GM18517 (cell line): Measurements from ENCODE around the gene ABCA2.

Source experiments
- ATAC-seq: cut with Tn5 transposase; IDR thresholded peaks from one replicate; pipeline ENCODE4 v1.9.1; 2021; ENCODE audit warnings: mild to moderate bottlenecking, moderate library complexity; ENCODE audit not compliant: unreplicated experiment

The ABCA2 gene

DNA sequence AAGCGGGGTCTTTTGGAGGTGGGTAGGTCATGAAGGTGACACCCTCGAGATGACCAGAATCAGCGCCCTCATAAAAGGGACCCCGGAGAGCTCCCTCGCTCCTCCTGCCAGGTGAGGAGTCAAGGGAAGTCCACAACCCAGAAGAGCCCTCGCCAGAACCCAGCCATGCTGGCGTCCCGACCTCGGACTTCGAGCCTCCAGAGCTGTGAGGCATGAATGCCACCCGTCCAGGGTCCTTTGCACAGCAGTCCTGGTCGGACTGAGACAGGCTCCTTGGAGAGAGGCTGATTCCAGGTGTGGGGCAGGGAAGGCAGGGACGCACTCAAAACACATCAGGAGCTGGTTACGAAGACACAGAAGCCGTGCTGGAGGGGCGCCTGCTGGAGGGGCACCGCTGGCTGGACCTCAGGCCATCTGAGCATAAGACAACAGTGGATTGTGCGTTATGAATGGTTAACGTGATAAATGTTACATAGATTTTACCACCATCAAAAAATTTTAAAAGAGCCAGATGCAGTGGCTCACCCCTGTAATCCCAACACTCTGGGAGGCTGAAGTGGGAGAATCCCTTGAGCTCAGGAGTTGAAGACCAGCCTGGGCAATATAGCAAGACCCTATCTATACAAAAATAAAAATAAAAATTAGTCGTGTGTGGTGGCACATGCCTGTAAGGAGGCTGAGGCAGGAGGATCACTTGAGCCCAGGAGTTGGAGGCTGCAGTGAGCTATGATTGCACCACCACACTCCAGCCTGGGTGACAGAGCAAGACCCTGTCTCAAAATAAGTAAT lies 26.0 kb downstream of the ABCA2 start:
- no peak for ATAC-seq

GRCh38 chr9:137000177-137000930 lies 27.7 kb downstream of the ABCA2 start:
- peak; percentile 89 for ATAC-seq

DNA sequence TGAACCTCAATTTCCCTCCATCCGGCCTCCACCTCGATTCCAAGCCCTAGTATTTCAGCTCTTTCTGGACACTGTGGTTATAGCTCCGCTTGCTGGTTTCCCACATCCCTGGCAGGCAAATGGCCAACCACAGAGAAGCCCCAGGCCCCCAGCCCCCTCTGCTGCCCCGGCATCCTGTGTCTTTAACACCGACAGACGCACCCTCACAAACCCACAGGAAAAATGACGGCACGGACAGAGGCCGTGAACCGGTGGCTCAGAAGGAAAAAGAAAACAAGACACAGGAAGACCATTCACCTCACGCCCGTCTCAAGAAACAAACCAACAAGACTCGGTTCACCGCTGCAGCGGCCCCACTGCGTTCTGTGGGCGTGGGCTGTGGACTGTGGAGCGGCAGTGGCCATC lies 30.2 kb downstream of the ABCA2 start:
- no peak for ATAC-seq

DNA sequence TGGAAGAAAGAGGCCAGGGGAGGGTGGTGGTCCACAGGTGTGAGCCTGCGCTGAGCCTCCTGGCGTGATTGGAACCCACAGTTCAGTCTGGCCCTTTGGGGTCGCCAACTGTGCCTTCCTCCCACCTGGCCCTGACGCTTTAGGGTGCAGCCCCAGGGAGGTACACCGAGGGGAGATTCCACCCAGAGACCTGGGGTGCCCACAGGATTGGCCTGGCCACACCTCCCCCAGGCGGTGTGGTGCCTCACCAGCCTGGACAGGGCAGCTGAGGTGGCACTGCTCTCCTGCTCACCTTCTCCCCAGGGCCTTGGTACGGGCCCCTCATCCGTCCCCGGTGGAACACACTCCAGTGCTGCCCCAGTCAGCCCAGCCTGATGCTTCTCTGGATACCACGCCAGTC lies 30.7 kb downstream of the ABCA2 start:
- no peak for ATAC-seq

- ATAC-seq: no peak
These were observed 31.4 kb downstream of the ABCA2 start, which contains the start of gene CLIC3 for GRCh38 chr9:136996361-136997292. TSS of gene CLIC3 (minus strand) at chr9:136996568. CDS start at chr9:136996543, 25 bp downstream.

GRCh38 chr9:136995772-136996311 lies 32.2 kb downstream of the ABCA2 start:
- ATAC-seq: no peak

DNA sequence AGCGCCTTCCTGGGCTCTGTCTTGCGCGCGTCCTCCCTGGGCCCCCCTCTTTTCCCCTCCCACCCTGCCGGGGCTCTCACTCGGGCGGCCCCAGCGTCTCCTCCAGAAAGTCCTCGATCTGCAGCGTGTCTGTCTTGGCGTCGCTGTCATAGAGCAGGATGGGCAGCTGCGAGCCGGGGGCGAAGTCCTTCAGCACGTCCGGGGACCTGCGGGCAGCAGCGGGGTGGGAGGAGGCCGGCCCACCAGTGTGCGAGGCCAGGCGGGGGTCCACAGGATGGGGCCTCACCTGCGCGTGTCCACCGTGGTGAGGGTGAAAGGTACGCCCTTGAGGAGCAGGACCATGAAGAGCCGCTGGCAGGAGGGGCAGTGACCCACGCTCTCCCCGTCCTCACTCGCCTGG lies 32.7 kb downstream of the ABCA2 start:
- no peak for ATAC-seq

DNA sequence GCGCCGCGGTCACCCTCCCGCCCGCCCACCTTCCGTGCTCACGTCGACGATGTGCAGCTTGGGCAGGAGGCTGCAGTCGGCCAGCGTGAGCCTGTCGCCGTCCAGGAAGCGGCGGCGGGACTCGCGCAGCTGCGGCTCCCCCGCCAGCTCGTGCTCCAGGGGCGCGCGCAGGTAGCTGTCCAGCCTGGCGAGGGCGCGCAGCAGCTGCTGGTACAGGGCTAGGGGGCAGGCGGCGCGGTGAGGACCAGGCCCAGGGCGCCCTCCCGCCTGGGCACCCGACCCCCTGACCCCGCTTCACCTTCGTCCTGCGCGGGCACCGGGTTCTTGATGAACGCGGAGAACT lies 33.2 kb downstream of the ABCA2 start:
- ATAC-seq: no peak

DNA sequence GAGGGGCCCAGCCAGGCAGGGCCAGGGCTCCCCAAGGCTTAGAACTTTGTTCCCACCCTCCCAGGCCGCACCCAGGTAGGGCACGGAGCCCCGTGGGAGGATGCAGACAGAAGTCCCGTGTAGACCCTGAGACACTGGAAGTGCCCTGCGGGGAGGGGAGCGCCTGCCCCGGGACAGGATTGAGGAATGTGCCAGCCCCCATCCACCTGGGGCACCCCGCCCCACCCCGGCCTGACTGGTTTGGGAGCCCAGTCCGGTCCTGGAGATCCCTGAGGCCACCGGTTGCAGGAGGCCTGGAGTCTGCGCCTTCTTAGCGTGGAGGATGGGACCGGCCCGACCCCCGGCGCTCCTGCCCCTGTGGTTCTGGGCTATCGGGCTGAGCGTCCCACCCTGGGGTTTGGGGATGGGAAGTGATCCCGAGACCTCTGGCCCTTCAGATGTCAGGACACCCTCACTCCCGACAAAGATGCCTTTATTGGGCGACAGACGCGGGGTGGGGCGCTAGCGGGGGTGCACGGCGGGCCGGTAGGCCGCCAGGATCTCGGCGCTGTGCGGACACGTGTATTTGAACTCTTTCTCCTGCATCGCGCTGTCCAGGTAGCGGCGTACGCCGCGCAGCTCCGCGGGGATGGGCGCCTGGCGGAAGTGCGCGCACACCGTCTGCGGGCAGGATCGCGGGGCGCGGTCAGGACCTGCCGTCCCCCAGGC lies 33.7 kb downstream of the ABCA2 start:
- ATAC-seq: no peak

GRCh38 chr9:136992819-136993369 lies 35.1 kb downstream of the ABCA2 start:
- ATAC-seq: no peak

DNA sequence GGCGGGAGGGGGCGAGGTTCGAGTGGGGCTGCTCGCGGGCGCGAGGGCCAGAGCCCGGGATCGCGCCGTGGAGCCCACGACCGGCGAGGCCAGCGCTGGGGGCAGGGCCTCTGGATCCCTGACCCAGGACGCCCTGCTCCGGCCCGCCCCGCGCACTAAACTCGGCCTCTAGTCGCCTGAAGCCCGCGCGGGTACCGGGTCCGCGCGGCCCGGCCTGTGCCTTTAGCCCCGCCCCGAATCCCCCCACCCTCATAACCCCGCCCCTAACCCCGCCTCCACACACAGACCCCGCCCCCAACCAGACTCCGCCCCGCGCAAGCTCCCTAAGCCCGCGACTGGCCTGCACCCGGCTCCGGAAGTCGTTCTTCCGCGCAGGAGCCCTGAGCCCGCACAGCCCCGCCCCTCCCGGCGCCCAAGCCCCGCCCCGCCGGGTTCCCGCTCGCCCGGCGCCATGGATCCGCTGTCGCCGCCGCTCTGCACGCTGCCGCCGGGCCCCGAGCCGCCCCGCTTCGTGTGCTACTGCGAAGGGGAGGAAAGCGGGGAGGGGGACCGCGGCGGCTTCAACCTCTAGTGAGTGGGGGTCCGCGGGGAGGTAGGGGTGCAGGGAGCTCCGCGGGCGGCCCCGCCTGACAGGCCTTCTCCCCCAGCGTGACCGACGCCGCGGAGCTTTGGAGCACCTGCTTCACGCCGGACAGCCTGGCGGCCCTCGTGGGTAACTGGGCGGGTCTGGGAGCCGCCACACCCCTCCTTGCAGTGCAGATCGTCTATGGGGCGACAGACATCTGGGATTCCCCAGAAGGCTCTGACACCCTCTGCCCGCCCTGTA lies 35.8 kb downstream of the ABCA2 start, which contains the start of gene PAXX:
Gene PAXX (plus strand): TSS at position 430 of the 826 bp plus-strand sequence. CDS start 22 bp downstream, at position 452.
- ATAC-seq: peak; percentile 71

DNA sequence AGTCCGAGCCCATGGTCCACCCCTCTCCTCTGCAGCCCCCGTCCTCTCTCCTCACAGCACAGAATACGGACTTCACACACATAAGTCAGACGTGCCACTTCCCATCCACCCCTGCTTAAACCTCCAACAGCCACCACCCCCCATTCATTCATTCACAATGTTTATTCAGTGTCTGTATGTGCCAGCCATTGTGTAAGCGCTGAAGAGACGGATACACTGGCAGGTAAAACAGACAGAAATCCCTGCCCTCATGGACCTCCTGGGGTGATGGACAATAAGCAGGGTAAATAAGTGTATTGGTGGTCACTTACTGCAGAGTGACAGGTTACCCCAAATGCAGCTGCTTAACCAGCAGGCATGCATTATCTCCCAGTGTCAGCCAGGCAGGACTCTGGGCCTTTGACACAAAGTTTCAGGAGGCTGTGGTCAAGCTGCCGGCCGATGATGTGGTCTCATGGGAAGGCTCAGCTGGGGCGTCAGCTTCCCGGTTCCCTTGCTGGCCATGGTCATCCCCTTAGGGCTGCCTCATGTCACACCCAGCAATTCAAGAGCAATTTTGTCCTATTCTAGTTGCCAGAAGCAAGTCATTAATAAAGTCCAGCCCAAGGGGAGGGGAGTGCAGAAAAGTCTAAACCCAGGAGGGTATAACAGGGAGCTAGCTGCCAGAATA lies 37.7 kb downstream of the ABCA2 start:
- ATAC-seq: no peak

DNA sequence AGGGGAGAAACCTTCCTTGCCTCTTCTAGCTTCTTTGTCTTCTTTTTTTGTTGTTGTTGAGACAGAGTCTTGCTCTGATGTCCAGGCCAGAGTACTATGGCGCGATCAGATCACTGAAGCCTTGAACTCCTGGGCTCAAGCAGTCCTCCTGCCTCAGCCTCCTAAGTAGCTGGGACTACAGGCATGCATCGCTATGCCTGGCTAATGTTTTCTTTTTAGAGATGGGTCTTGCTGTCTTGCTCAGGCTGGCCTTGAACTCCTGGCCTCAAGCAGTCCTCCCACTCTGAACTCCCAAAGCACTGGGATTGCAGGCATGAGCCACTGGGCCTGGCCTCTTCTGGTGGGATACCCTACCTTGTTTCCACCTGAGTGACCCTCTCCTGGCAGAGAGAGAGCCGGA lies 39.2 kb downstream of the ABCA2 start:
- ATAC-seq: no peak

- no peak for ATAC-seq
These were observed 42.2 kb downstream of the ABCA2 start for GRCh38 chr9:136985853-136986252.

- no peak for ATAC-seq
These were observed 42.9 kb downstream of the ABCA2 start for GRCh38 chr9:136985027-136985602.

- ATAC-seq: no peak
These were observed 43.5 kb downstream of the ABCA2 start for GRCh38 chr9:136984464-136985026.

GRCh38 chr9:136983656-136984314 lies 44.3 kb downstream of the ABCA2 start:
- no peak for ATAC-seq
